Stimulated activated CD8-positive, alpha-beta memory T cell treated with anti-CD3 and anti-CD28 coated beads, Interleukin-2, amount 100 ng/mL, for 1 hour (primary cell): Measurements from ENCODE around the gene CHN2.

Experiments used
- DNase-seq, 2 donors: peaks; one replicate each; pipeline ENCODE4 v3.0.0-alpha.2; 2020; ENCODE audit warnings: low read depth in 2 of 2

The CHN2 gene

DNA sequence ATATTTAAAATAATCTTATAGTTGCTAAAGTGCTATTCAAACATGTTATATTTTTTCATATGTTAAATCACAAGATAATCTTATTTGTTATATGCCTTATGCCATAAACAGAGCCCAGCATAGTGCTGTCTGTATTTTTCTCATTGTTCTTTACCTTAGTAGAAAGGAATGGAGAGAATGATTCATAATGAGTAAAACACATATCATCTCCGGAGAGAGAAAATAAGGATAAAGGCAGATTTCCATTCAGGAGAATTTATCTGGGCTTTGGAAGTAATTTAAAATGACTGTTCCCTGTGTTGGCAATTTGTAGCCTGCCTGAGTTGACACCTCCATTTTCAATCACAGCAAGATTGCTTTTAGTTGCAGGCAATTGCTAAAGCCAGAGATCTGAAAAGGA is 30.2 kb downstream of the CHN2 start:
- no peak for DNase-seq

DNA sequence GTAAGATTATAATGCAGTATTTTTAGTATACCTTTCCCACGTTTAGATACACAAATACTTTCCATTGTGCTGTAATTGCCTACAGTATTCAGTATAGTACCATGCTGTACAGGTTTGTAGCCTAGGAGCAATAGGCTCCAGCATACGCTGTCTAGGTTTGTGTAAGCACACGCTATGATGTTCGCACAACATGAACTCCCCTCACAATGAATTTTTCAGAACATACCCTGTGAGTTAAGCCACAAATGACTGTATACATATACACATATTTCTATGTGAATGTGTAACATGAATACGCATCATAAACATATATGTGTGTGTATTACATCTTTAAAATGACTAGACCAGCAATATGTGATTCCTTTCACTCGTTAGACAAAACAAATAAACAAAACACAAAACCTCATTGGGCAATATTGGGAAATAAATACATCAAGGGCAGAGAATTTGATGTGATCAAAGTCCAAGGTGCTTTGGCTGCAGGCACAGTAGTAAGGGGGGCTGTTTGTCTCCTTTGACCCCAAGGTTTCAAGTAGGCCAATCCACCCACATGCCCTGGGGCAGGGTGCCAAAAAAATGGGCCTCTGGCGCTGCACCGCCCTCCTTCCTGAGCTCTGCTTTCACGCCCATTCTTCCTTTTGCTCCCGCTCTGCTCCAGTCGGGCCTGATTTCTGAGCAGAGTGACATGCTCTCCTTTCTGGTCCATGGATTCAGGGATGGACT is 33.9 kb downstream of the CHN2 start:
- DNase-seq, result no peak

DNA sequence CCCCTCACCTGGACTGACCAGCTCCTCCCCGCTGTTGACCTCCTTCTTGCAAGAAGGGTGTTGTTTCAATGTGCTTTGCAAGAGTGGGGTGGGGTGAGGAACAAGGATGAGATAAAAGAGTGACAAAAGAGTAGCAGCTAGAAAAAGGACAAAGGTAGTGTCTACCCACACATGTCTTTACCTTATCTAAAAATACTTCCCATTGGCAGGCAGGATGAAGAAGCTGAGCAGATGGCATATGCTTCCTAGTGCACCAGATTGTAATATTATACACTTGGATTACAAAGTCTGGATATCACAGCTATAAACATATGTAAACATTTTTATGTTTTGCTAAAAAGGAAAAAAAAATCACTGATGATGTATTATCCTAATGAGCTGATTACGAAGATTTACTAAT is 34.5 kb downstream of the CHN2 start:
- no peak for DNase-seq

DNA sequence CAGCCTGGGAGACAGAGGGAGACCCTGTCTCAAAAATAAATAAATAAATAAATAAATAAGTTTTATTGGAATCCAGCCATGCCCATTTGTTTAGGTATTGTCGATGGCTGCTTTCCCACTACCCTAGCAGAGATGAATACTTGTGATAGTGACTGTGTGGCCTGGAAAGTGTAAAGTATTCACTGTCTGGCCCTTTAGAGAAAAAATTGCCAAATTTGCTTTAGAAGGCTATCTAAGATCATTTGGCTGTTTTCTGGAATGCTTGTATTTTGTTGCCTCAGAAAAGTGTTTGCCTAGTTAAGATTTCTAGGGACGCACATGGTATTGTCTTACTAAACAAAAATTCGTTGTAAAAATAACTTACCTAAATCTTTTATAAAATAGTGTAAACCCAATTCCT is 35.4 kb downstream of the CHN2 start:
- no peak for DNase-seq

DNA sequence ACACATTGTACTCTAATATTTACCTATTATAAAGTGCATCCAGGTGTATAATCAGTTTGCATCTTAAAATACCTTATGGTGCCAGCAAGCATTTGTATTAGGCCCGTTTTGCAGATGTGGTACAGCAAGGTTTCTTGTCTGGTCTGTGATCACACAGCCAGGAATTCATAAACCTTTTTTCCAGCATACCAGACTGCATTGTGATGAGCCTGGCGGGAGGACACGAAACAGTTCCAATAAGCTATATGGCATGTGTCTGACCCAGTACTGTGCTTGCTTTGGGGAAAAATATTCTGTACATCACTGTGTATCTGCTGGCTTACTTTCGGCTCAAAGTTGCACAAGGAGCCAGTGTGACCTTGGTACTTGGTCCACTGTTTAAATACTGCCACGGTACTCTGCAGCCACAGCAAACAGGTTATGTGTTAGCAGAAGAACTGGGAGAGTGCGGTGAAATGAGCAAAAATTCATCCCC is 36.3 kb downstream of the CHN2 start:
- DNase-seq, result no peak

DNA sequence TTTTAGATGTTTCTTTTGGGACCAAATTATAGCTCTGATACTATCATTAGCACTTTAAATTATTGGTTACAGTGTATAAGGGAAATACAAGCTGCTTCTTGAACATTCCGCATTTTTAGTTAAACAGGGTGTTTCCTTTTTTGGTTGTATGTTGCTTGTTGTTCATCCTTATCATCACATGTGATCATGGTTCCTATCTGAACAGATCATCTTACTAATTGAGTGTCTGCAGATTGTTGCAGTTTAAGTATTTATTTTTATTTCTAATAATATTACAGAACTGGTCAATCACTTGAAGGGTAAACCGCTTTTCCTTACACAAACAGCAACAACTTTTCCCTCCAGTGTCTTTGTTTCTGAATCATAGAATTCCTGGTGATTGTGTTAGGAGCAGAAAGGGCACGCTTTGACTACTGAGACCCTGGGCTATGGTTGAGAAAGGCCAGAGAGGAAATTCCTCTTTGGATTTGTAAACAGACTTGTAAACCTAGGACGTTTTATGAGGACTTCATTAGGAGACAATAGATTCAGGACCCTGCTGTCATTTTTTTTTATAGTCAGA is 37.2 kb downstream of the CHN2 start:
- no peak for DNase-seq

- no peak for DNase-seq
Observed at GRCh38 chr7:29234438-29234837, 39.9 kb downstream of the CHN2 start.

GRCh38 chr7:29236071-29236580 is 41.6 kb downstream of the CHN2 start:
- DNase-seq, result no peak

GRCh38 chr7:29236649-29237048 is 42.1 kb downstream of the CHN2 start:
- DNase-seq, result no peak

DNA sequence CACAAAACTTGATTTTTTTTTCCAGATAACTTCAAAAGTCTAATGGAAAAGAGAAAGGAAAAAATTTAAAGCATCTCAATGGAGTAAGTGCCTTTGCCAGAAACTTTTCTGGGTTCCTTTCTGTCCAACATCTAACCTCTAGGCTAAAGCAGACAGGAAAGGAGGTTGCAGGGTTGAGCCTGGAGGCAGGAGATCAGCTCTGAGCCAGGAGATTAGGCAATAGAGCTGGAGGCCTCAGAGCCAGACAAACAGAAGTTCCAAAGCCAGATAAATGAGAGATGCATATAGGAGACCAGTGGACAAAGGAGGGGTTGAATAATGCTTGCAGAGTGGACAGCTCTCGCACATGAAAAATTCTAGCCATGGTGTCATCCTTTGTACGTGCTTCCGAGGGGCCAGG is 42.9 kb downstream of the CHN2 start:
- DNase-seq, result no peak

DNA sequence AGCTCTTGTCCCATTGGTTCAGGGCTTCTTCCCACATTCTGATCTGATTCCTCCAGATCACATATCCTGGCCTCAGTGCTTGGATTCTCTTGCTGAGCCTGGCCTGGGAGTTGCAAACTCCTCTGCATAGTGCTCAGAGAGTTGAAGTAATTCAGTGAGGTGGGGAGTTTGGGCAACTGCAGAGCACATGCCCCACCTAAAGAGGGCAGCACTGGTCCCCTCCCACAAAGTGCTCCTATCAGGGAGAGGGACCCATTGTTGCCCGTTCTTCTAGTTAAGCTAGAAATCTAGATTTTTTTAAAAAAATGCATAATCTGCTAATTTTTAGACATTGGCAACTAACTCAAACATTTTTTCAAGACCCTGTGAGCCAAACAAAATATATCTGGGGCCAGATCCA is 45.1 kb downstream of the CHN2 start:
- no peak for DNase-seq

GRCh38 chr7:29242265-29242664 is 47.7 kb downstream of the CHN2 start:
- no peak for DNase-seq

GRCh38 chr7:29243910-29244655 is 49.5 kb downstream of the CHN2 start:
- DNase-seq, result peak in 1 of 2 donors; percentile 16

- no peak for DNase-seq
Observed at GRCh38 chr7:29247224-29247962, 52.8 kb downstream of the CHN2 start.

- DNase-seq, result no peak
Observed at GRCh38 chr7:29247963-29248236, 53.3 kb downstream of the CHN2 start.

- DNase-seq, result no peak
Observed at GRCh38 chr7:29248713-29249382, 54.3 kb downstream of the CHN2 start.

GRCh38 chr7:29249383-29249750 is 54.8 kb downstream of the CHN2 start:
- no peak for DNase-seq

GRCh38 chr7:29249860-29250259 is 55.3 kb downstream of the CHN2 start:
- DNase-seq, result no peak

DNA sequence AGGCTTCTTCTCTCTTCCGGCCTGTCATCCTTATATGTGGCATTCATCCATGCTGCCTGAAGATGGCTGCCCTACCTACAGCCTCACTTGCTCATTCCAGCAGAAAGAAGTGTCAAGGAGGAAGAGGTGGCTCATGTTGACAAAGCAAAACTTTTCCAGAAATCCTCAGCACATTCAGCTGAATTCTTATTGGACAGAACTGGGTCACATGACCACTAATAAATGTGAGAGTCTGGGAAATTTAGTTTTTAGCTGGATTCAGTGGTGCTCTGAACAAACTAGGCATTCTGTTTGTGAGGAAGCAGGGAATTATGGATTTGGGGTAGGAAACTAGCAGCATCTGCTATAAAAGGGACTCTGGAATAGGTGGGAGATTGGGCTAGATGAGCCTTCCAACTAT is 58.6 kb downstream of the CHN2 start:
- no peak for DNase-seq

DNA sequence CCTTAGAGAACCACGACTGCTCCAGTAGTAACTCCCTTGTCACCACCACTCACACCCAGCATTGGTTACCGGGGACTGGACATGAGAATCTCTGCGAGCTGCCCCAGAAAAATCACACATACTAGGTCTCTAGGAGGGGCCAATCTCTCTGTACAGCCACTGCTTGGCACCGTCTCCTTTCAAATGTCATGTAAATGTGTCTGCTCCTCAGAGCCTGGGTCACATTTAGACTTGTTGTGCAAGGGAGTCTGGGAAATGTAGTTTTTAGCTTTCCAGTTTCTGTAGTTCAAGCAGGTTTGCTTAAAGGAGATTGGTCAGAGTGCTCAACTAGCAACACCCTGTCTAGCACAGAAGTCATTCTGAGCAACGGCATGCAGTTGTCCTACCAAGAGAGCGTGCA is 60.0 kb downstream of the CHN2 start:
- DNase-seq, result no peak

DNA sequence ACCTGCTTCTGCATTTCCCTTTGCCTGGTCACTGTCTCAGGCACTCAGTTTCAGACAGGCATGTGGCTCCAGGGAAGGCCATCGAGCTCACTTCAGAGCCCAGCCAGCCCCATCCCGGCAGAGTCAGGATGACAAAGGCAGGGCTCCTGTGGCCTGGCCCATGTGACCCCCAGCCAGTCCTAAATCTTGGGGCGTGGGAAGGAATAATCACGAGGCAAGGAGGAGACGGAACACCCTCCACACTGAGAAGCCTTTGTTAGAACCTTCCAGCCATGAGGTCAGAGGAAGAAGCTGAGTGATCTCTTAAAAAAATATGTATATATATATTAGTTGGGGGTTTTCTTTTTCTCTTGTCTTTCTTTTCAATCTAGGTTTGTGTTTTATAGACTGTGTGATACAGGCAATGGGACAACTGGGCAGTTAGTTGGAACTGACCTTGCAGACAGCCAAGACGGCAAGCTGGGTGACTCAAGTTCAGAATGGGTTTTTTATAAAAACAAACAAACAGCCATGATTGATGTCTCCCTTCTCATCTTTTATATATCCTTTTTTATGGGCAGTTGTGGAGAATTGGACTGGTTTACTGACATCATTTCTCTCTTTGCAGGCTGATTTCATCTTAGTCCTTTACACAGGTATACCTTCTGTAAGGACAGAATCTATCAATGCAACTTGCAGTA is 60.8 kb downstream of the CHN2 start:
- DNase-seq, result no peak
